ENCODE data around the gene CAMKV. TPM values are rescaled to one million over a fixed set of nuclear protein-coding genes. Genes with fewer than 3 reads are reported as not detected.
A peak's percentile ranks its signal among the peaks of the same experiment; 100 is the strongest.
"Not testable (repeated sequence)": the region's sequence is repeated elsewhere in the genome, so short reads cannot be mapped to it uniquely, and the experiment has no call there.

The CAMKV gene
- total and polyA plus RNA-seq, 10 of the 15 experiments (the other 5 are each of a cell fraction or from before 2014, with no cell fraction given): 0.06 to 0.20 TPM; not detected in 8

DNA sequence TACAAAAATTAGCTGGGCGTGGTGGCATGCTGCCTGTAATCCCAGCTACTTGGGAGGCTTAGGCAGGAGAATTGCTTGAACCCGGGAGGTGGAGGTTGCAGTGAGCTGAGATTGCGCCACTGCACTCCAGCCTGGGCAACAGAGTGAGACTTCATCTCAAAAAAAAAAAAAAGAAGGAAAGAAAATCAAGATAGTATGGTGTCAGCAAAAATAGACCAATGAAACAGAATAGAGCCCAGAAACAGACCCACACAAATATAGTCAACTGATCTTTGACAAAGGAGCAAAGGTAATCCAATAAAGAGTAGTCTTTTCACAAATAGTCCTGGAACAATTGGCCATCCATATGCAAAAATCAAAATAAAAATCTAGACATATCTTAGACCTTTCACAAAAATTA is 46.6 kb downstream of the CAMKV start:
- FAIRE-seq; in situ Hi-C loops (cut with MboI); H3K4me1 ChIP-seq (ENCODE audit: control insufficient read depth, insufficient read depth, low read length); H3K4me2 ChIP-seq (ENCODE audit: control insufficient read depth, insufficient read depth); H2AFZ ChIP-seq (ENCODE audit: control insufficient read depth, low read depth, low read length); H3K27ac ChIP-seq (ENCODE audit: control insufficient read depth, insufficient read depth); DNase-seq (ENCODE audit: low read depth, low spot score); BruUV-seq (replicated peaks); ATAC-seq; intact Hi-C loops (cut with micrococcal nuclease; ENCODE audit: unreplicated experiment); H3K9me3 ChIP-seq (replicated peaks; ENCODE audit: control insufficient read depth, insufficient read depth, low read length); H3K36me3 ChIP-seq (ENCODE audit: control insufficient read depth in 2 of 2, insufficient read depth in 2 of 2, low read length in 1 of 2); H3K9ac ChIP-seq (ENCODE audit: control insufficient read depth, insufficient read depth, low read length); H3K79me2 ChIP-seq (ENCODE audit: control insufficient read depth, insufficient read depth, low read length); H3K4me3 ChIP-seq; H4K20me1 ChIP-seq (ENCODE audit: control insufficient read depth, insufficient read depth); H3K27me3 ChIP-seq (replicated peaks in 1 of 2; ENCODE audit: control insufficient read depth in 2 of 2, insufficient read depth in 2 of 2, low read length in 1 of 2); RAD21 ChIA-PET (ENCODE audit: unreplicated experiment): not testable (repeated sequence)
- 73% methylated on average over 3 of the region's 3 CpGs for WGBS (ENCODE audit: insufficient coverage, insufficient replicate concordance, low lambda C conversion rate, missing lambda C conversion rate)
- CTCF ChIA-PET: interaction anchor here (0.6 kb wide), 1 partner anchor 264 kb away, joined by 3 read pairs; no protein-coding TSS in a partner anchor
- SMC1A ChIA-PET (ENCODE audit: uncharacterized antibody, unreplicated experiment): interaction anchor here (0.6 kb wide), 1 partner anchor 835 kb away, joined by 4 read pairs; no protein-coding TSS in a partner anchor
- POLR2A ChIA-PET: interaction anchor here (0.8 kb wide), 1 partner anchor 8 kb away, joined by 3 read pairs; no protein-coding TSS in a partner anchor

GRCh38 chr3:49813497-49814174 is 56.1 kb downstream of the CAMKV start, which contains the start of gene UBA7:
TSS of gene UBA7 (minus strand) at chr3:49813953. CDS start at chr3:49813787, 166 bp downstream.
- DNase-seq (ENCODE audit: low read depth, low spot score): no peak
- intact Hi-C loops (cut with micrococcal nuclease; ENCODE audit: unreplicated experiment) (no loop called here), in situ Hi-C loops (cut with MboI) (no loop called here)
- H3K79me2 ChIP-seq (ENCODE audit: control insufficient read depth, insufficient read depth, low read length): peaks cover 22% of the 10 kb centered on the region
- no peaks in the 10 kb centered on the region for H4K20me1 ChIP-seq (ENCODE audit: control insufficient read depth, insufficient read depth)
- H3K27ac ChIP-seq (ENCODE audit: control insufficient read depth, insufficient read depth): peak within 1 kb of the TSS; percentile 94
- FAIRE-seq: peak; percentile 85
- RAD21 ChIA-PET (ENCODE audit: unreplicated experiment): interaction anchor here (1.1 to 4.4 kb wide), 6 partner anchors 10 to 274 kb away, joined by 3 to 71 read pairs (median 4); partner anchors contain the start of genes INKA1, IP6K1 and MON1A
- CTCF ChIA-PET: interaction anchor here (0.7 to 10.4 kb wide), 6 partner anchors 9 to 66 kb away, joined by 3 to 99 read pairs (median 4); partner anchors contain the start of gene INKA1
- H3K9me3 ChIP-seq (replicated peaks; ENCODE audit: control insufficient read depth, insufficient read depth, low read length): no peaks in the 10 kb centered on the region
- POLR2A ChIA-PET: interaction anchor here (0.5 to 2.0 kb wide), 9 partner anchors 8 to 1149 kb away, joined by 3 to 17 read pairs (median 4); partner anchors contain the start of genes INKA1 and TRAIP
- H3K4me3 ChIP-seq: peak within 1 kb of the TSS; percentile 79
- H3K4me2 ChIP-seq (ENCODE audit: control insufficient read depth, insufficient read depth): peak within 1 kb of the TSS; percentile 99
- WGBS (ENCODE audit: insufficient coverage, insufficient replicate concordance, low lambda C conversion rate, missing lambda C conversion rate): 2% methylated on average over 9 of the region's 9 CpGs
- H3K9ac ChIP-seq (ENCODE audit: control insufficient read depth, insufficient read depth, low read length): peak within 1 kb of the TSS; percentile 94
- H3K27me3 ChIP-seq (replicated peaks in 1 of 2; ENCODE audit: control insufficient read depth in 2 of 2, insufficient read depth in 2 of 2, low read length in 1 of 2): no peaks in the 10 kb centered on the region
- H3K36me3 ChIP-seq (ENCODE audit: control insufficient read depth in 2 of 2, insufficient read depth in 2 of 2, low read length in 1 of 2): peaks cover 4 to 5% of the 10 kb centered on the region in 2 experiments; a peak in 3 of 4 replicates
- BruUV-seq (replicated peaks): TSS peak; percentile 70
- SMC1A ChIA-PET (ENCODE audit: uncharacterized antibody, unreplicated experiment): interaction anchor here (0.7 to 3.6 kb wide), 5 partner anchors 8 to 126 kb away, joined by 3 to 23 read pairs (median 23); partner anchors contain the start of genes INKA1 and RBM6
- ATAC-seq: peak; percentile 98
- H3K4me1 ChIP-seq (ENCODE audit: control insufficient read depth, insufficient read depth, low read length): peaks cover 13% of the 10 kb centered on the region
- peak within 1 kb of the TSS; percentile 92 for H2AFZ ChIP-seq (ENCODE audit: control insufficient read depth, low read depth, low read length)
- peak; percentile 36; the same call in 1 of the 3 replicates for TF ChIP-seq POU2F2 (IDR thresholded peaks at IDR 0.05; ENCODE audit: borderline replicate concordance, low read depth, low read length)
- TF ChIP-seq CHD2 (IDR thresholded peaks at IDR 0.05; ENCODE audit: borderline replicate concordance, low read depth, low read length): 0 out of 2 replicates have a peak, but pooled peaks have one; percentile 53
- 0 out of 2 replicates have a peak, but pooled peaks have one; percentile 21 for TF ChIP-seq DPF2 (IDR thresholded peaks at IDR 0.05)
- TF ChIP-seq, protein P1, sequence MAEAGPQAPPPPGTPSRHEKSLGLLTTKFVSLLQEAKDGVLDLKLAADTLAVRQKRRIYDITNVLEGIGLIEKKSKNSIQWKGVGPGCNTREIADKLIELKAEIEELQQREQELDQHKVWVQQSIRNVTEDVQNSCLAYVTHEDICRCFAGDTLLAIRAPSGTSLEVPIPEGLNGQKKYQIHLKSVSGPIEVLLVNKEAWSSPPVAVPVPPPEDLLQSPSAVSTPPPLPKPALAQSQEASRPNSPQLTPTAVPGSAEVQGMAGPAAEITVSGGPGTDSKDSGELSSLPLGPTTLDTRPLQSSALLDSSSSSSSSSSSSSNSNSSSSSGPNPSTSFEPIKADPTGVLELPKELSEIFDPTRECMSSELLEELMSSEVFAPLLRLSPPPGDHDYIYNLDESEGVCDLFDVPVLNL (IDR thresholded peaks at IDR 0.05; ENCODE audit: low read depth, low read length): no peak
- TF ChIP-seq ASH2L (IDR thresholded peaks at IDR 0.05; ENCODE audit: borderline replicate concordance, low read depth): 0 out of 2 replicates have a peak, but pooled peaks have one; percentile 44
- peak; percentile 44; the same call in 1 of the 2 replicates for TF ChIP-seq IKZF1 (conservative IDR thresholded peaks at IDR 0.05)
- TF ChIP-seq HCFC1 (IDR thresholded peaks at IDR 0.05; ENCODE audit: low read length): peak; percentile 47
- TF ChIP-seq TCF3 (IDR thresholded peaks at IDR 0.05; ENCODE audit: borderline replicate concordance, insufficient read depth, low read depth, low read length): peak; percentile 34; the same call in 1 of the 2 replicates
- 0 out of 2 replicates have a peak, but pooled peaks have one; percentile 37 for TF ChIP-seq LARP7 (IDR thresholded peaks at IDR 0.05)
- peak; percentile 51; the same call in 1 of the 2 replicates for TF ChIP-seq EED (IDR thresholded peaks at IDR 0.05; ENCODE audit: low read depth)
- no peak for TF ChIP-seq SIN3A (IDR thresholded peaks at IDR 0.05; ENCODE audit: low read depth, low read length)
- TF ChIP-seq YY1 (IDR thresholded peaks at IDR 0.05; ENCODE audit: low read depth, low read length): peak; percentile 55
- TF ChIP-seq, protein P2, sequence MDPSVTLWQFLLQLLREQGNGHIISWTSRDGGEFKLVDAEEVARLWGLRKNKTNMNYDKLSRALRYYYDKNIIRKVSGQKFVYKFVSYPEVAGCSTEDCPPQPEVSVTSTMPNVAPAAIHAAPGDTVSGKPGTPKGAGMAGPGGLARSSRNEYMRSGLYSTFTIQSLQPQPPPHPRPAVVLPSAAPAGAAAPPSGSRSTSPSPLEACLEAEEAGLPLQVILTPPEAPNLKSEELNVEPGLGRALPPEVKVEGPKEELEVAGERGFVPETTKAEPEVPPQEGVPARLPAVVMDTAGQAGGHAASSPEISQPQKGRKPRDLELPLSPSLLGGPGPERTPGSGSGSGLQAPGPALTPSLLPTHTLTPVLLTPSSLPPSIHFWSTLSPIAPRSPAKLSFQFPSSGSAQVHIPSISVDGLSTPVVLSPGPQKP (IDR thresholded peaks at IDR 0.05; ENCODE audit: low read depth, low read length): 0 out of 2 replicates have a peak, but pooled peaks have one; percentile 9
- TF ChIP-seq NFYA (IDR thresholded peaks at IDR 0.05; ENCODE audit: borderline replicate concordance, low read depth, low read length): no peak

Data from GM12878 (cell line).